HG02642 (cell line): ENCODE data around the gene DMXL2.
"Not testable (repeated sequence)": the region's sequence is repeated elsewhere in the genome, so short reads cannot be mapped to it uniquely, and the experiment has no call there.

Source experiments
- ATAC-seq: cut with Tn5 transposase; IDR thresholded peaks from one replicate; pipeline ENCODE4 v1.9.1; 2021; ENCODE audit warnings: mild to moderate bottlenecking; ENCODE audit not compliant: unreplicated experiment, poor library complexity

DMXL2 gene

GRCh38 chr15:51625236-51625635 lies 2.7 kb upstream of the DMXL2 start:
- no peak for ATAC-seq

GRCh38 chr15:51624022-51624421 lies 1.5 kb upstream of the DMXL2 start:
- no peak for ATAC-seq

- no peak for ATAC-seq
These were observed 891 bp upstream of the DMXL2 start for GRCh38 chr15:51623386-51623938.

GRCh38 chr15:51621936-51622603 lies 501 bp downstream of the DMXL2 start:
- ATAC-seq: peak; percentile 61

- no peak for ATAC-seq
These were observed 1.3 kb downstream of the DMXL2 start for GRCh38 chr15:51621155-51621765.

- no peak for ATAC-seq
These were observed 1.9 kb downstream of the DMXL2 start for GRCh38 chr15:51620641-51621040.

GRCh38 chr15:51620122-51620521 lies 2.4 kb downstream of the DMXL2 start:
- ATAC-seq: no peak

- ATAC-seq: no peak
These were observed 3.1 kb downstream of the DMXL2 start for GRCh38 chr15:51619331-51620035.

GRCh38 chr15:51617886-51618285 lies 4.7 kb downstream of the DMXL2 start:
- ATAC-seq: no peak

- ATAC-seq: no peak
These were observed 8.6 kb downstream of the DMXL2 start for GRCh38 chr15:51613951-51614350.

- ATAC-seq: not testable (repeated sequence)
These were observed 9.9 kb downstream of the DMXL2 start for GRCh38 chr15:51612669-51613068.

- ATAC-seq: not testable (repeated sequence)
These were observed 19.1 kb downstream of the DMXL2 start for GRCh38 chr15:51603462-51603948.

GRCh38 chr15:51603002-51603401 lies 19.6 kb downstream of the DMXL2 start:
- no peak for ATAC-seq

GRCh38 chr15:51602484-51602883 lies 20.1 kb downstream of the DMXL2 start:
- no peak for ATAC-seq

- ATAC-seq: no peak
These were observed 20.8 kb downstream of the DMXL2 start for GRCh38 chr15:51601801-51602200.

GRCh38 chr15:51600114-51600513 lies 22.5 kb downstream of the DMXL2 start:
- no peak for ATAC-seq

GRCh38 chr15:51589881-51590568 lies 32.5 kb downstream of the DMXL2 start:
- ATAC-seq: no peak

GRCh38 chr15:51588966-51589365 lies 33.6 kb downstream of the DMXL2 start:
- no peak for ATAC-seq

- ATAC-seq: no peak
These were observed 36.6 kb downstream of the DMXL2 start for GRCh38 chr15:51585986-51586385.

GRCh38 chr15:51580982-51581381 lies 41.6 kb downstream of the DMXL2 start:
- no peak for ATAC-seq

- no peak for ATAC-seq
These were observed 42.2 kb downstream of the DMXL2 start for GRCh38 chr15:51580385-51580784.
